ENCODE measurements around the gene BACE2.

GRCh38 chr21:41328660-41329607, 161.0 kb downstream of the BACE2 start:
- TF ChIP-seq CTCF (IDR thresholded peaks at IDR 0.05; ENCODE audit: extremely low read depth in 1 of 2, insufficient read depth in 1 of 2, low read depth in 1 of 2, low read length in 2 of 2) = no peak
- TF ChIP-seq POLR2AphosphoS5 (IDR thresholded peaks at IDR 0.05; ENCODE audit: insufficient read depth, low read depth, low read length) = no peak
- no peak for TF ChIP-seq EZH2 (IDR thresholded peaks at IDR 0.05; ENCODE audit: borderline replicate concordance, low read depth, low read length, severe bottlenecking)
- TF ChIP-seq MAX (IDR thresholded peaks at IDR 0.05; ENCODE audit: insufficient read depth, insufficient read length) = no peak
- no peak for TF ChIP-seq POLR2A (IDR thresholded peaks at IDR 0.05; ENCODE audit: low read depth, low read length)
